Effector CD4-positive, alpha-beta T cell (primary cell): Measurements from ENCODE around the gene EOMES.

Experiments used
- DNase-seq: peaks from one replicate; pipeline ENCODE4 v3.0.0-alpha.2; 2020

Gene EOMES

GRCh38 chr3:27719314-27720003, 2.7 kb downstream of the EOMES start:
- no peak for DNase-seq

GRCh38 chr3:27718459-27718858, 3.7 kb downstream of the EOMES start:
- DNase-seq: no peak

- no peak for DNase-seq
Measured at GRCh38 chr3:27717200-27717852, 4.8 kb downstream of the EOMES start.

GRCh38 chr3:27716309-27716708, 5.8 kb downstream of the EOMES start:
- DNase-seq: no peak

- DNase-seq: no peak
Measured at GRCh38 chr3:27715863-27716262, 6.3 kb downstream of the EOMES start.

GRCh38 chr3:27715454-27715806, 6.7 kb downstream of the EOMES start:
- DNase-seq: no peak

GRCh38 chr3:27714692-27715453, 7.2 kb downstream of the EOMES start:
- DNase-seq: no peak

GRCh38 chr3:27714146-27714526, 8.0 kb downstream of the EOMES start:
- DNase-seq: no peak

GRCh38 chr3:27713435-27714145, 8.5 kb downstream of the EOMES start:
- no peak for DNase-seq

- DNase-seq: no peak
Measured at GRCh38 chr3:27713078-27713423, 9.1 kb downstream of the EOMES start.

- peak; percentile 68 for DNase-seq
Measured at GRCh38 chr3:27712136-27713077, 9.7 kb downstream of the EOMES start.

- no peak for DNase-seq
Measured at GRCh38 chr3:27708250-27708649, 13.9 kb downstream of the EOMES start.

- DNase-seq: no peak
Measured at GRCh38 chr3:27699067-27699466, 23.1 kb downstream of the EOMES start.

- no peak for DNase-seq
Measured at GRCh38 chr3:27696906-27697305, 25.2 kb downstream of the EOMES start.

GRCh38 chr3:27695636-27696035, 26.5 kb downstream of the EOMES start:
- DNase-seq: no peak

GRCh38 chr3:27688053-27688452, 34.1 kb downstream of the EOMES start:
- no peak for DNase-seq

- DNase-seq: no peak
Measured at GRCh38 chr3:27686642-27687041, 35.5 kb downstream of the EOMES start.

GRCh38 chr3:27685474-27685873, 36.6 kb downstream of the EOMES start:
- DNase-seq: no peak

GRCh38 chr3:27684302-27684701, 37.8 kb downstream of the EOMES start:
- DNase-seq: no peak

GRCh38 chr3:27681249-27681748, 40.8 kb downstream of the EOMES start:
- peak; percentile 24 for DNase-seq

- no peak for DNase-seq
Measured at GRCh38 chr3:27680517-27681246, 41.4 kb downstream of the EOMES start.
